Mesothelial cell of epicardium (in vitro differentiated cells): ENCODE results near the gene SIGLEC7. TPM values are rescaled to one million over a fixed set of nuclear protein-coding genes. Genes with fewer than 3 reads are reported as not detected.
A peak's percentile ranks its signal among the peaks of the same experiment; 100 is the strongest.

Experiments used
- DNase-seq, 2 experiments: peaks; one replicate each; pipeline ENCODE4 v3.0.0; 2021; ENCODE audit warnings: low spot score in 2 of 2; ENCODE audit not compliant: unreplicated experiment in 2 of 2
- H3K27ac Mint-ChIP-seq: 2 replicates; pipeline ENCODE4 v1.8.0; 2021; ENCODE audit warnings: mixed read lengths
- H3K27me3 Mint-ChIP-seq: 2 replicates; pipeline ENCODE4 v1.8.0; 2021; ENCODE audit warnings: low read depth, mixed read lengths
- H3K36me3 Mint-ChIP-seq: 2 replicates; pipeline ENCODE4 v1.8.0; 2021; ENCODE audit warnings: mixed read lengths
- H3K4me1 Mint-ChIP-seq: 2 replicates; pipeline ENCODE4 v1.8.0; 2021; ENCODE audit warnings: mixed read lengths
- H3K4me3 Mint-ChIP-seq: 2 replicates; pipeline ENCODE4 v1.8.0; 2021; ENCODE audit warnings: mild to moderate bottlenecking, moderate library complexity, mixed read lengths
- H3K9me3 Mint-ChIP-seq: 2 replicates; pipeline ENCODE4 v1.8.0; 2021; ENCODE audit warnings: mixed read lengths
- CTCF ChIP-seq: fragments of 200-600 bp; sonication (generic); IDR thresholded peaks from one replicate; pipeline ENCODE4 v1.5.0; 2021; ENCODE audit warnings: antibody characterized with exemption; ENCODE audit not compliant: unreplicated experiment
- total RNA-seq: library from RNA; stranded (reverse); gene quantifications from 3 replicates; pipeline ENCODE4 v1.2.1, GENCODE V29; 2021

Gene SIGLEC7
- total RNA-seq, 1 donor from 2014 or later, result not detected

GRCh38 chr19:51108805-51109146 lies 33.3 kb upstream of the SIGLEC7 start:
- H3K36me3 Mint-ChIP-seq, result peaks cover 4% of the 10 kb centered on the region
- H3K27me3 Mint-ChIP-seq, result peaks cover 6% of the 10 kb centered on the region
- peak in 1 of 2 experiments; percentile 45 for DNase-seq
- H3K27ac Mint-ChIP-seq, result peak overlapping the region; percentile 94
- H3K4me3 Mint-ChIP-seq, result peak overlapping the region; percentile 89
- peaks cover 15% of the 10 kb centered on the region for H3K4me1 Mint-ChIP-seq
- no peaks in the 10 kb centered on the region for H3K9me3 Mint-ChIP-seq
- TF ChIP-seq CTCF, result no peak

GRCh38 chr19:51110666-51110971 lies 31.5 kb upstream of the SIGLEC7 start:
- Mint-ChIP-seq H3K9me3 (no peaks in the 10 kb centered on the region), H3K27me3 (peaks cover 15% of the 10 kb centered on the region), H3K36me3 (no peaks in the 10 kb centered on the region), H3K4me1 (peaks cover 15% of the 10 kb centered on the region), H3K4me3 (no peak overlapping the region), H3K27ac (no peak overlapping the region)
- no peak for DNase-seq
- no peak for TF ChIP-seq CTCF

- Mint-ChIP-seq H3K4me3 (no peak overlapping the region), H3K27me3 (peaks cover 24% of the 10 kb centered on the region), H3K9me3 (no peaks in the 10 kb centered on the region), H3K27ac (no peak overlapping the region), H3K36me3 (no peaks in the 10 kb centered on the region), H3K4me1 (peaks cover 15% of the 10 kb centered on the region)
- TF ChIP-seq CTCF, result no peak
- DNase-seq, result no peak
Measured at GRCh38 chr19:51111606-51112005, 30.5 kb upstream of the SIGLEC7 start.

- no peak for TF ChIP-seq CTCF
- Mint-ChIP-seq H3K36me3 (no peaks in the 10 kb centered on the region), H3K27ac (no peak overlapping the region), H3K4me3 (no peak overlapping the region), H3K9me3 (no peaks in the 10 kb centered on the region), H3K4me1 (no peaks in the 10 kb centered on the region), H3K27me3 (peaks cover 45% of the 10 kb centered on the region)
- DNase-seq, result no peak
Measured at GRCh38 chr19:51114087-51114729, 27.9 kb upstream of the SIGLEC7 start.

GRCh38 chr19:51116736-51117286 lies 25.3 kb upstream of the SIGLEC7 start:
- TF ChIP-seq CTCF, result no peak
- no peak overlapping the region for H3K4me3 Mint-ChIP-seq
- H3K36me3 Mint-ChIP-seq, result no peaks in the 10 kb centered on the region
- no peak for DNase-seq
- H3K4me1 Mint-ChIP-seq, result no peaks in the 10 kb centered on the region
- H3K9me3 Mint-ChIP-seq, result no peaks in the 10 kb centered on the region
- H3K27ac Mint-ChIP-seq, result no peak overlapping the region
- H3K27me3 Mint-ChIP-seq, result peaks cover 44% of the 10 kb centered on the region
